SH-SY5Y (cell line): ENCODE results near the gene HTD2.

Experiments
- GATA2 ChIP-seq: IDR thresholded peaks from 2 replicates; pipeline ENCODE4 v1.6.1; 2011; ENCODE audit warnings: mild to moderate bottlenecking, low read depth, low read length
- GATA3 ChIP-seq: IDR thresholded peaks from 2 replicates; pipeline ENCODE4 v1.6.1; 2011; ENCODE audit warnings: low read depth, mild to moderate bottlenecking, low read length, moderate library complexity

DNA sequence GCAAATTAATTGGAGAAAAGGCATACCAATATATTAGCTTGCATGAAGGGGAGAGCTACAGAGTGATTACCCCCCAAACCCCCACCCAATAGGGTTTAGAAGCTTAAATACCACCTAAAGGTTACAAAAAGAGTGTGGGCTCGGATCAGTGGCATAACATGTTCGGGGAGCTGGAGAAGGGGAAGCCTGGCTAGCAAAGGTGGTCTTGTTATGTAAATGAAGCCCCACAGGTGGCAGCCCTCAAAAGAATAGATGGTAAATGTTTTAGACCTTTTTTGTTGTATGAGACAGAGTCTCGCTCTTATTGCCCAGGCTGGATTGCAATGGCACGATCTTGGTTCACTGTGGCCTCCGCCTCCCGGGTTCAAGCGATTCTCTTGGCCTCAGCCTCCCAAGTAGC, 15.5 kb downstream of the HTD2 start:
- TF ChIP-seq GATA2, result no peak
- TF ChIP-seq GATA3, result no peak
